Epithelial cell of esophagus (primary cell): ENCODE measurements around the gene CCDC192.

Source experiments
- DNase-seq: peaks from one replicate; pipeline ENCODE4 v3.0.0; 2010; ENCODE audit warnings: low read depth
- H3K4me3 ChIP-seq: 2 replicates; pipeline ENCODE4 v1.5.1; 2011; ENCODE audit warnings: mild to moderate bottlenecking, low read length, control low read depth
- CTCF ChIP-seq: IDR thresholded peaks from 2 replicates; pipeline ENCODE4 v1.5.1; 2011; ENCODE audit warnings: low read depth, mild to moderate bottlenecking, low read length, control low read depth, inconsistent platforms; ENCODE audit not compliant: insufficient read depth; ENCODE audit errors: missing control alignments

CCDC192 gene

GRCh38 chr5:127848098-127848497 lies 144.9 kb downstream of the CCDC192 start:
- no peak overlapping the region for H3K4me3 ChIP-seq
- TF ChIP-seq CTCF: no peak
- DNase-seq: no peak

GRCh38 chr5:127849408-127849807 lies 146.2 kb downstream of the CCDC192 start:
- DNase-seq: peak; percentile 70
- TF ChIP-seq CTCF: no peak

GRCh38 chr5:127849891-127850290 lies 146.7 kb downstream of the CCDC192 start:
- H3K4me3 ChIP-seq: no peak overlapping the region
- TF ChIP-seq CTCF: no peak
- DNase-seq: no peak

More at GRCh38 chr5:127849408-127849807, 146.2 kb downstream of the CCDC192 start:
- no peak overlapping the region for H3K4me3 ChIP-seq

GRCh38 chr5:127851964-127852363 lies 148.8 kb downstream of the CCDC192 start:
- no peak for TF ChIP-seq CTCF
- no peak for DNase-seq
- no peak overlapping the region for H3K4me3 ChIP-seq

- no peak overlapping the region for H3K4me3 ChIP-seq
- no peak for TF ChIP-seq CTCF
- DNase-seq: no peak
These were observed 151.3 kb downstream of the CCDC192 start for GRCh38 chr5:127854520-127854919.

- no peak for DNase-seq
- TF ChIP-seq CTCF: no peak
- no peak overlapping the region for H3K4me3 ChIP-seq
These were observed 153.1 kb downstream of the CCDC192 start for GRCh38 chr5:127856292-127856691.

- no peak for DNase-seq
- H3K4me3 ChIP-seq: no peak overlapping the region
- no peak for TF ChIP-seq CTCF
These were observed 155.1 kb downstream of the CCDC192 start for GRCh38 chr5:127858116-127858784.
